HAP-1 (cell line): Measurements from ENCODE around the gene GUCA2B.

Source experiments
- DNase-seq, 2 experiments: peaks; one replicate each; pipeline ENCODE4 v3.0.0-alpha.2; 2016 to 2020; ENCODE audit warnings: low spot score in 2 of 2
- H3K27me3 ChIP-seq: fragments of 250-450 bp; sonication (Bioruptor Pico); 2 replicates; pipeline ENCODE4 v1.5.1; 2020; ENCODE audit warnings: low read depth, mild to moderate bottlenecking, moderate library complexity
- H3K36me3 ChIP-seq: fragments of 250-450 bp; sonication (Bioruptor Pico); replicated peaks from 2 replicates; pipeline ENCODE4 v1.5.1; 2020; ENCODE audit warnings: mild to moderate bottlenecking
- H3K4me1 ChIP-seq: fragments of 250-450 bp; sonication (Bioruptor Pico); 2 replicates; pipeline ENCODE4 v1.5.1; 2020; ENCODE audit warnings: mild to moderate bottlenecking
- H3K4me3 ChIP-seq: fragments of 250-450 bp; sonication (Bioruptor Pico); 2 replicates; pipeline ENCODE4 v1.5.1; 2020; ENCODE audit warnings: mild to moderate bottlenecking, moderate library complexity
- H3K9me3 ChIP-seq: fragments of 250-450 bp; sonication (Bioruptor Pico); 2 replicates; pipeline ENCODE4 v1.5.1; 2020; ENCODE audit warnings: mild to moderate bottlenecking, moderate library complexity
- in situ Hi-C: fragments of 300-500 bp; cut with MboI; formaldehyde crosslinking; loops from 3 replicates; pipeline ENCODE4 v1.14.3; 2020; ENCODE audit warnings: low sequenced_read_pairs, inconsistent platforms, mixed read lengths

GUCA2B gene

DNA sequence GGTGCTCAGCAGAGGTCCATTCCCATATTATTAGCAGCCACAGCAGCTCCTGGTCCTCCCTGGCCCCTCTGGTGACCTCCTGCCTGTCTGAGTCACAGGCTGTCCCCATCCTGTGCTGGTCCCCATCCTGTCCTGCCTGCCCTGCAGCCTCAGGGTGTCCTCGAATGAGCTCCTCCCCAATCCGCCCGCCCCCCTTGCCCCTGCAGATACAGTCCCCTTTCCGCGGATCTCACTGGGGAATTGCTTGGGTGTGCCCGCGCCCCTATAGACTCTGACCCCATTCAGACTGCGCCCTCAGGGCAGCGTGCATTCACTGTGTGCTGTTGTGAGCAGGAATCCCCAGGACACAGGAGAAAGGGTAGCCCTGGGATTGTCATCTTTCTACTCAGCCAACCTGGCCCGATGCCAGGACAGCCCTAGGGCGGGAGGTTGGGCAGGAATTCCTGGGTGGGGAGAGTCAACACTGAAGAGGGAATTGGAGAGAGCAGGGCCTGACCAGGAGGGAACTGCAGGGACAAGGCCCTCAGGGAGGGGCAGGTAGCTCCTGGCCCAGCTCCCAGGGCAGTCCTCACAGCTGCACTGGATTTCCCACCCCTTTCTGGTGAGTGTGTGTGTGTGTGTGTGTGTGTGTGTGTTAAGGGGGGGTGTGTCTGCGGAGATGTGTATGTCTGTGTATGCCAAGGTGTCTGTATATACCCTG lies 12.5 kb downstream of the GUCA2B start:
- no peaks in the 10 kb centered on the region for H3K27me3 ChIP-seq
- no peaks in the 10 kb centered on the region for H3K4me1 ChIP-seq
- in situ Hi-C loops: no loop called here
- no peaks in the 10 kb centered on the region for H3K36me3 ChIP-seq
- peak; percentile 42 to 84 for DNase-seq
- no peak overlapping the region for H3K4me3 ChIP-seq
- H3K9me3 ChIP-seq: peaks cover 2% of the 10 kb centered on the region; the same call in 1 of the 2 replicates

DNA sequence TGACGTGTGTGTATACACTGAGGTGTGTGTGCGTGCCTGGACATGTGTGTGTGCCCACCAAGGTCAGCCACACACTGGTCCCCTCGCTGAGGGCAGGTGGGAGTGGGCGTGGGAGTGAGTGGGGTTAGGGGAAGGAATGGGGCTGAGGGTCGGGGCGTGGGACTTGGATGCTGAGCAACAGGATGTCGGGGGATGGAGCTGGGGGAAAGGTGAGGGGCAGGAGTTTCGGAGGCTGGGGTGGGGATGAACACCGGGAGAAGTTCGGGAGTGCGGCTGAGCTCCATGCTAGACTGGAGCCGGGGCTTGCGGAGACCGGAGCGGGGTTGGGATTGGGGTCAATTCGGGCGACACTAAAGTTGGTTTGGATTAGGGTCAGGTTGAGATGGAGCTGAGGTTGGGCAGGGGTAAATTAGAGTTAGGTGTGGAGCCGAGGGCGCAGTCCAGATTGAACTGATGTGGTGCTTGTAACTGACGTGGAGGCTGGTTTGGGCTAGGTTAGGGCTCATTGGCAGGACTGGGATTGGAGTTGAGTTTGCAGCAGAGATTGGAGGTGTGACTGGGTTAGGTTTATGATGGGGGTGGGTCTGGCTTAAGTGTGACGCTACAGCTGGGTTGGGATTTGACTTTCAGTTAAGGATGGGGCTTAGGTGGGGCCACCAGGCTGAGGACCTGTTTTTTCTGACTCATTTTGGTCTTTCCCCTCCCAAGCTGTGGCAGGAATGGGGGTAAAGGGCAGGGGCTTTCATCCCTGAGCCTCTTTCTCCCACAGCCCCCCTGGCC lies 14.6 kb downstream of the GUCA2B start:
- H3K27me3 ChIP-seq: no peaks in the 10 kb centered on the region
- in situ Hi-C loops: no loop called here
- no peaks in the 10 kb centered on the region for H3K4me1 ChIP-seq
- no peaks in the 10 kb centered on the region for H3K9me3 ChIP-seq
- no peaks in the 10 kb centered on the region for H3K36me3 ChIP-seq
- H3K4me3 ChIP-seq: no peak overlapping the region
- DNase-seq: no peak

- in situ Hi-C loops: no loop called here
- Histone ChIP-seq H3K36me3 (no peaks in the 10 kb centered on the region), H3K4me1 (no peaks in the 10 kb centered on the region), H3K9me3 (no peaks in the 10 kb centered on the region), H3K27me3 (no peaks in the 10 kb centered on the region), H3K4me3 (no peak overlapping the region)
- DNase-seq: no peak
These were observed 15.1 kb downstream of the GUCA2B start for GRCh38 chr1:42168391-42168670.

DNA sequence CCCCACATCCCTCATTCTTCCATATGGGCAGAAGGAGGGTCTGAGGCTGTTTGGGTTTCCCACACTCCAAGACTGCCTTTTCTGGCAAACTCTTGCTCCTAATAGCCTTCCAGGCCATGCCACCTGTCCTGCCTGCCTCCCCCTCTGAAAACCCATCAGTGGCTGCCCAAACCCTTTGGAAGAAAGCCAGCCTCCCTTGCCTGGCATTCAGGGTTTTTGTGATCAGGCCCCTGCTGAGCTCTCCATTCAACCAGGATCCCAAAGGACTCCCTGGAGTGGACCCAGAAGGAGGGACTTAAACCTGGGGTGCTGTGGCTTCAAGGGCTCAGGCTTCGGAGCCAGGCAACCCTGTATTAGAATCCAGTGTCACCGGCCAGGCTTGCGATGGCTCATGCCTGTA lies 15.6 kb downstream of the GUCA2B start:
- H3K27me3 ChIP-seq: no peaks in the 10 kb centered on the region
- H3K9me3 ChIP-seq: no peaks in the 10 kb centered on the region
- no peak overlapping the region for H3K4me3 ChIP-seq
- DNase-seq: no peak
- in situ Hi-C loops: no loop called here
- H3K36me3 ChIP-seq: no peaks in the 10 kb centered on the region
- no peaks in the 10 kb centered on the region for H3K4me1 ChIP-seq

GRCh38 chr1:42170779-42171621 lies 17.8 kb downstream of the GUCA2B start:
- Histone ChIP-seq H3K4me1 (no peaks in the 10 kb centered on the region), H3K4me3 (no peak overlapping the region), H3K36me3 (no peaks in the 10 kb centered on the region), H3K27me3 (no peaks in the 10 kb centered on the region), H3K9me3 (no peaks in the 10 kb centered on the region)
- DNase-seq: no peak
- in situ Hi-C loops: no loop called here

DNA sequence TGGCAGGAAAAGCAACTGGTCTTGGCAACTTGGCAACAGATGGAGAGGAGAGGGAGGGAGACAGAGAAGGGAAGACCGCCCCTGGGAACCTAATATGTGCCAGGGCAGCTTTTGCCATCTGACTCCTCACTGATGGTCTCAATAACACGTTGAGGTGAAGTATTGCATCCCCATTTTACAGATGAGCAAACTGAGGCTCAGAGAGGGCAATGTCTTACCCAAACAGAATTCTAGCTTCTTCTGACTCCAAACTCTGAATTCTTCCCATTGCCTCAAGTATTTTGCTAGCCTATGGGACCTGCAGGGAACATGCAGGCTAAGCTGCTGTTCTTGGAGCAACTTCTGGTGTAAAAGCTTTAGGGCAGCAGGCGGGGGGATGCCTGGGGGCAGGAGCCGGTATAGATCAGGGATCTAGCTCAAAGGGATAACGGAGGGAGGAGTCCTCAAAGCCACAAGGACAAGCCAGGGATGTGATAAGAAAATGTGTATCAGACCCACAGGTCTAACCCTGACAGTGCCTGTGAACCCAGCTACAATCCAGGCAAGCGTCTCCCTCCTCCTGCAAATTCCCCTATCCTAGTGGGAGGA lies 18.6 kb downstream of the GUCA2B start:
- no peaks in the 10 kb centered on the region for H3K27me3 ChIP-seq
- H3K9me3 ChIP-seq: no peaks in the 10 kb centered on the region
- no peak for DNase-seq
- in situ Hi-C loops: no loop called here
- no peaks in the 10 kb centered on the region for H3K4me1 ChIP-seq
- no peak overlapping the region for H3K4me3 ChIP-seq
- H3K36me3 ChIP-seq: no peaks in the 10 kb centered on the region

GRCh38 chr1:42172381-42173133 lies 19.3 kb downstream of the GUCA2B start:
- H3K27me3 ChIP-seq: no peaks in the 10 kb centered on the region
- no peaks in the 10 kb centered on the region for H3K36me3 ChIP-seq
- no peaks in the 10 kb centered on the region for H3K9me3 ChIP-seq
- H3K4me3 ChIP-seq: no peak overlapping the region
- in situ Hi-C loops: no loop called here
- no peak for DNase-seq
- no peaks in the 10 kb centered on the region for H3K4me1 ChIP-seq

GRCh38 chr1:42173155-42173933 lies 20.1 kb downstream of the GUCA2B start:
- Histone ChIP-seq H3K36me3 (no peaks in the 10 kb centered on the region), H3K4me1 (no peaks in the 10 kb centered on the region), H3K27me3 (no peaks in the 10 kb centered on the region), H3K9me3 (no peaks in the 10 kb centered on the region), H3K4me3 (no peak overlapping the region)
- in situ Hi-C loops: no loop called here
- DNase-seq: peak; percentile 47 to 76

GRCh38 chr1:42173961-42174735 lies 20.9 kb downstream of the GUCA2B start:
- H3K27me3 ChIP-seq: no peaks in the 10 kb centered on the region
- no peak overlapping the region for H3K4me3 ChIP-seq
- in situ Hi-C loops: no loop called here
- no peaks in the 10 kb centered on the region for H3K4me1 ChIP-seq
- peaks cover 5% of the 10 kb centered on the region; the same call in 1 of the 2 replicates for H3K36me3 ChIP-seq
- no peaks in the 10 kb centered on the region for H3K9me3 ChIP-seq
- DNase-seq: no peak

DNA sequence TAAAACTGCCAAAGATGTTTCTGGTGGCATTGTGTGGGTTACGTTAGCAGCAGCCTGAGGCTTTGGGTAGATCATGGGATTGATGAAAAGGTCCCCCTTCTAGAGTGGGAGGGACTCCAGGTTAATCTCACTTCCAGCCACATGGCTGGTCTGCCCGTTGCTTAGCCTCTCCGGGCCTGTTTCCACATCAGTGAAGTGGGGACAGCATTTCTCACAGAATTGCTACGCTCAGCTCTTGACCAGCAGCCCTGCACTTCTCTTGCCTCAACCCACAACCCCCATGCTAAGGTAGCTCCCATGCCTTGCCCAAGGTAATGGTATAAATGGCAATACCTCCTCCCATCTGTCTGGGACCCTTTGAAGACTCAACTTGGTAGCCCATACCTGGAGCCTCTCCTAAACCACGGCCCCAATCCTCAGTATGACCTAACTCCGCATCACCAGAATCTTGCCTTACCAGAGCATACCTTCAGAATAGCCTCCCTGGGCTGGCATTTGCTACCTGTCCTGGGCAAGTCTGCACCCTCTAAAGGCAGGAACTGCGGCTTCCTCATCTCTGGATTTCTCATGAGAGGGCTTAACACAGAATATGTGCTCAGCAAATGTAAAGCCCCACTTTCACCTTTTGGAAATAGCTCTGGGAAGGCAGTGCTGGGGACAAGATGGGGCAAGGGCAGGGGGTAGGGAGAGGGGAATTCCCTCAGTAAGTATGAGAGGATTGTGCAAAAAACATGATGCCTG lies 22.3 kb downstream of the GUCA2B start:
- Histone ChIP-seq H3K9me3 (no peaks in the 10 kb centered on the region), H3K27me3 (no peaks in the 10 kb centered on the region), H3K4me3 (no peak overlapping the region), H3K4me1 (no peaks in the 10 kb centered on the region), H3K36me3 (peaks cover 12% of the 10 kb centered on the region)
- in situ Hi-C loops: no loop called here
- DNase-seq: no peak

GRCh38 chr1:42176902-42177519 lies 23.8 kb downstream of the GUCA2B start:
- peak; percentile 44 to 50 for DNase-seq
- Histone ChIP-seq H3K4me1 (no peaks in the 10 kb centered on the region), H3K36me3 (peaks cover 12% of the 10 kb centered on the region), H3K27me3 (no peaks in the 10 kb centered on the region), H3K9me3 (no peaks in the 10 kb centered on the region), H3K4me3 (no peak overlapping the region)
- in situ Hi-C loops: no loop called here
